Testis (tissue), 2 donors: ENCODE data around the gene ETS1.

Source experiments
- CTCF ChIP-seq, 3 experiments: fragments of 450-650 bp in 2 of 3; fragments of 200-600 bp in 1 of 3; sonication (generic) in 1 of 3; IDR thresholded peaks; one replicate each; pipeline ENCODE4 v1.5.1; 2016 to 2019; ENCODE audit warnings: antibody characterized with exemption in 3 of 3, mild to moderate bottlenecking in 2 of 3, moderate library complexity in 1 of 3
- POLR2A ChIP-seq: fragments of 450-650 bp; IDR thresholded peaks from one replicate; pipeline ENCODE4 v1.6.1; 2017; ENCODE audit warnings: antibody characterized with exemption, mild to moderate bottlenecking, moderate library complexity

GRCh38 chr11:128533472-128533871, 53.9 kb downstream of the ETS1 start:
- no peak for TF ChIP-seq CTCF (IDR thresholded peaks at IDR 0.05)
- no peak for TF ChIP-seq POLR2A
